ENCODE results near the gene CHD3. TPM values are rescaled to one million over a fixed set of nuclear protein-coding genes. Genes with fewer than 3 reads are reported as not detected.

CHD3 gene
- total RNA-seq, 4 donors from 2014 or later = 14.8 to 41.4 (median 31.3) TPM

DNA sequence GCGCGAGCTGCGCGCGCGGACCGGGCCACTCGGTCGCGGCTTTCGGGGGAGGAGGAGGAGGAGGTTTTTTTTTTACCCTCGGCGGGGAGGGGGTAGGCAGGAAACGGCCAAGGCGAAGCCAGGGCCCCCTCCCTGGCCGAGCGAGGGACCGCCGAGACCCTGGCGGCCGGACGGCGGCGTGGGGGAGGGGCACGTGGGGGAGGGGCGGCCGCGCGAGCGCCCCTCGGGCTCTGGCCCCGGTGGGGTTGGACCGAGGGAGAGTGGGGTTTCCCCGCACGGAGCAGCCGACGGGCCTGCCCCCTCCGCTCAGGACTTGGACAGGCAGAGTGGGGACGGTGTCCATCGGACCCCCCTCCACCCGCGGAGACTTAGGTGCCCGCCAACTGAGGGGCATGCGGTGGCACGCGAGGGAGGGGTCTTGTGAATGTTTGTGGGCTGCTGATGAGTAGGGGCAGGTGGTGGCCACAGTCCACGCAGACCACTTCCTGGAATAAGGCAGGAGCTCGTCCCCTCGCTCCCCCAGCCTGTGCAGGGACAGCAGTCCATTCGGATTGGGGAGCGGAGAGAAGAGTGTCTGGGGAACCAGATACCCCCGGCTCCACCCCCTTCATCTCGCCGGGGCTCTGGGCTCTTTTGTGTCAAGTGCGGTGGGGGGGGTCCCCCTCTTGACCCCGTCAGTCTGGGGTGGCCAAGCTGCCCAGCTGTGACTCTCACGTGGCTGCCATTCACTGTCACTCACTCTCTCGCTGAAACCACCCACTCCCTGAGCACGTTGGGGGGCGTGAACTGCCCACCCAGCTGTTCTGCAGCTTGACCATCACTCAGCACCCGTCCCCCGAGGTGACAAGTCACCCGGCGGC lies 3.0 kb upstream of the CHD3 start:
- TF ChIP-seq, protein P1, sequence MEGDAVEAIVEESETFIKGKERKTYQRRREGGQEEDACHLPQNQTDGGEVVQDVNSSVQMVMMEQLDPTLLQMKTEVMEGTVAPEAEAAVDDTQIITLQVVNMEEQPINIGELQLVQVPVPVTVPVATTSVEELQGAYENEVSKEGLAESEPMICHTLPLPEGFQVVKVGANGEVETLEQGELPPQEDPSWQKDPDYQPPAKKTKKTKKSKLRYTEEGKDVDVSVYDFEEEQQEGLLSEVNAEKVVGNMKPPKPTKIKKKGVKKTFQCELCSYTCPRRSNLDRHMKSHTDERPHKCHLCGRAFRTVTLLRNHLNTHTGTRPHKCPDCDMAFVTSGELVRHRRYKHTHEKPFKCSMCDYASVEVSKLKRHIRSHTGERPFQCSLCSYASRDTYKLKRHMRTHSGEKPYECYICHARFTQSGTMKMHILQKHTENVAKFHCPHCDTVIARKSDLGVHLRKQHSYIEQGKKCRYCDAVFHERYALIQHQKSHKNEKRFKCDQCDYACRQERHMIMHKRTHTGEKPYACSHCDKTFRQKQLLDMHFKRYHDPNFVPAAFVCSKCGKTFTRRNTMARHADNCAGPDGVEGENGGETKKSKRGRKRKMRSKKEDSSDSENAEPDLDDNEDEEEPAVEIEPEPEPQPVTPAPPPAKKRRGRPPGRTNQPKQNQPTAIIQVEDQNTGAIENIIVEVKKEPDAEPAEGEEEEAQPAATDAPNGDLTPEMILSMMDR (IDR thresholded peaks at IDR 0.05; ENCODE audit: low read depth) = no peak

DNA sequence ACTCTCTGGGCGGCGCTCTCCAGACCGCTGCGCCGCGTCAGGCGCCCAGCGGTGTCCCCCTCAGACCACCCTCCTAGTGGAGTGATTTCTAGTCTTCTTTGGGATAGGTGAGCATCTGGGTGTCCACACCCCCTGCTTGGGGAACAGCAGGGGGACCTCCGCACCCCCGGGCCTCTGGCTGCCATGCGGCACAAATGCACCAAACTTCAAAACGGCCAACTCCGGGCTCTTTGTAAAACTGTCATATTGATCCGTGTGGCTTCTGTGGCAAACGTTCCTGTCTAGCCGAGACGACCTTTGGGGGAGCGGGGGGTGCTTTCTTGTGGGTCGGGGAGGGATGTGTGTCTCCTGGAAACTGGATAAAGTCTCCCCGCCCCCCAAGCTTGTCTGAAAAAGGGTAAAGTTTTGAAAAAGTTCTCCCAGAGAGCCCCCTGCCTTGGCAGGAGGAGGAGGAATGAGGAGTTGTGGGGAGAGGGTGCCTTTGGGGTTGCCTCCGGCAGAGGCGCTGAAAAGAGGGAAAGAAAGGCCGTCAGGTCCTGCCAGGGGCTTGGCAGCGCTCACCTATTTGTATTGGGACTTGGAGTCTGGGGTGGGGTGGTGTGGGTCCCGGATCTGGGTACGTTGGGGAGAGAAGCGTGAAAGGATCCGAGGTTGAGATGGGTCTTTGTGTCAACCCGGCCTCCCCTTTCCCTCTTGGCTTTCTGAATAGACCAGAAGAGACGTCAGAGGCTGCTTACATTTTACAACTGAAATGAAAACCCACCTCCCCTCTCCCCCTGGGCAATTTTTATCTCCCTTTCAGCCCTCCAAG lies 2.2 kb upstream of the CHD3 start:
- TF ChIP-seq, protein P1 (IDR thresholded peaks at IDR 0.05; ENCODE audit: low read depth) = no peak

DNA sequence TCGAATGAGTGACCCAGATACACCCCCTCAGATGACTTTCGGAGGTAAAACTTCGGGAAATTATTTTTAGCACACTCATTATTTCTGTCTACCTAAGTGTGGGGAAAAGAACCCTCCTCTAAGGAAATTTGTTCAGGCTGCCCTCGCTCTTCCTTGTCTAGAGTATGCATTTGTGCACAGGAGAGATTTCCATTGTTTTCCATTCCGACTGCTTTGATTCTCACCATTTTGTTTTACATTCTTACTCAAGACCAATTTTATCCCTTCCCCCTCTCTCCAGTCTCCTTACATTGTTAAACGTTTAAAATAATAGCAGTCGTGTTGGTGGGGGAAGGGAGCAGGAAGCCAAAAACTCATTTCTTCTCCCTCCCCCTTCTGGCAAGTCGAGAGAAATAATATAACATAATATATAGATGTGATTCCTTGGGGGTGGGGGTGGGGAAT lies 1.5 kb upstream of the CHD3 start:
- TF ChIP-seq, protein P1 (IDR thresholded peaks at IDR 0.05; ENCODE audit: low read depth) = no peak

DNA sequence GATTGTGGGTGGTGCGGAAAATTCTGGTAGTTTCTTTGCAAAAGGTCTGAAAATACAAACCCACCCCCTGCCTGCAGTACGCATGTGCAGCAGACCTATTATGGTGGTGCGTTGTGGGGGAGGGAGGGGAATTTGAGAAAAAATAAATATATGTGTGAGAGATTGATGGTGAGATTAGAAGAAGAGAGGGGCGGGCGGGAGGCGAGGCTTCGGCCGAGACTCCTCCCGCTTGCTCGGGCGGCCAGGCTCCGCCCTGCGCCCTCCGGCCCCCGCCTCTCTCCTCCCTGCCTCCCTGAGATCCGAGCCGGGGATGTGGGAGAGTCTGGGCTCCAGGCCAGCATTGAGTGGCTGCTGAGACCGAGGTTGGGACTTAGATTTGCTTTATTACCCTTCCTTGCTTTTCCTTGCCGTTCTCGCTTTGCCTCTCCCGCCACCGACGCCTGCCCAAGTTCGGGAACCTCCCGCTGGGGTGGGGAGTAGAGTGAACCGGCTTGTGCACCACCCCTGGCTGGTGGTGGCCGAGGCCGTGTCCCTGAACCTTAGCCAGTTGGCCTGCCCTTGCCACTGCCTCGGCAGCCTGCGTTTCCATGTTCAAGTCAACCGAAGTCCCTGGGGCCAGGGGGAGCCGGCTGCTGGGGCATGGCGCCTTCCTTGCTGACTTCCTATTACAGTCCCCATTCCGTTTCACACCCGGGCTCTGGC lies 956 bp upstream of the CHD3 start:
- TF ChIP-seq, protein P1 (IDR thresholded peaks at IDR 0.05; ENCODE audit: low read depth) = no peak

DNA sequence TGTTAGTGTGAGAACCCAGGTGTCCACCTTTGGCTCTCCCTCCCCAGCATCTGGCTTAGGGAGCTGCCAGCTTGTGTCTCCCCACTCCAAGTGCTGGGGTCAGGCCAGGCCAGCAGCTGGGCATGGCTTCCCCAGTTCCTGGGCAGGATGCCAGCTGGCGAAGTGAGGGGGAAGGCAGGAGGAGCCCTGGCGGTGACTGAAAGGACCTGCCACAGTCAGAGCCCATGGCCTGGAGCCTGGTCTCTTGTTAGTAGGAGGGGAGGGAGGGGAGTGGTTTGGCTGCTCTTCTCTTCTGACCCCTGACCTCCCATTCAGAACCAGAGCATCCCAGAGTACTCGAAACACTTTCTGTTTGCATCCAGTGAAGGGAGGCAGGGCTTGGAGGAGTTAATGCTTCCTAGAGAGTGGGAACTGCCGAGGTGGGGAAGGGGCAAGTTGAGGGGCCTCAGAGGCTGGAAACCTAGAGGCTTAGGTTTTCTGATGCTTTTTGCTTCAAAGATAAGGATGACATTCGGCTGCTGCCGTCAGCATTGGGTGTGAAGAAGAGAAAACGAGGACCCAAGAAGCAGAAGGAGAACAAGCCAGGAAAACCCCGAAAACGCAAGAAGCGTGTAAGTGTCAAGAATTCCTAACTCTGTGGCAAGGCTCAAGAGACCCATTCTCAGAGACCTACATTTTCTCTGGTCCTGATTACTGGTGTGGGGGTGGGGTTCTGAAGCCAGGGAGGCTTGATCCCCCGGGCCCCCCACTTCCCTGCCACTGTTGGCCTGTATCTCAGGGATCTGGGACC lies 772 bp downstream of the CHD3 start:
- TF ChIP-seq, protein P1 (IDR thresholded peaks at IDR 0.05; ENCODE audit: low read depth) = no peak

DNA sequence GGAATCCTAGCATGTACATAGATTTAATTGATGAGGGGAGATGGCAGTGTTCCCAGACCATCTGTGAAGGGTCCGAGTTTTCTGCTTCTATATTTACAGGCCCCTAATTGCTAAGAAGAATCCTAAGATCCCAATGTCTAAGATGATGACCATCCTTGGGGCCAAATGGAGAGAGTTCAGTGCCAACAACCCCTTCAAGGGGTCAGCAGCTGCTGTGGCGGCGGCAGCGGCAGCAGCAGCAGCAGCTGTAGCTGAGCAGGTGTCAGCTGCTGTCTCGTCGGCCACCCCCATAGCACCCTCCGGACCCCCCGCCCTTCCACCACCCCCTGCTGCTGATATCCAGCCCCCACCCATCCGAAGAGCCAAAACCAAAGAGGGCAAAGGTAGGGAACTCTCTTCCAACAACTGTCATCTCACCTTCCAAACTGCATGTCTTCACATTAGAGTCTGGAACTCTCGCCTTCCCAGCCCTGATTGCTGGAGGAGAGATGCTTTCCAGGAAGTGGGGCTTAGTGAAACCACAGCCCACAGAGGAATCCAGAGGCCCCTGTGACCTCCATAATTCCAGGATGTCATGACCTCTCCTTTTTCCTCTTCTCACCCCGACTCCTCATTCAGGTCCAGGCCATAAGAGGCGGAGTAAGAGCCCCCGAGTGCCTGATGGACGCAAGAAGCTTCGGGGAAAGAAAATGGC lies 4.7 kb downstream of the CHD3 start:
- TF ChIP-seq, protein P1 (IDR thresholded peaks at IDR 0.05; ENCODE audit: low read depth) = no peak

Data from subcutaneous adipose tissue (tissue), 4 donors.